T-helper 17 cell (primary cell): Measurements from ENCODE around the gene PICALM. TPM values are rescaled to one million over a fixed set of nuclear protein-coding genes. Genes with fewer than 3 reads are reported as not detected.
A peak's percentile ranks its signal among the peaks of the same experiment; 100 is the strongest.

Experiments
- ATAC-seq: fragments of 150-1000 bp; cut with Tn5 transposase; 2 replicates; pipeline ENCODE4 v1.10.0; 2021; ENCODE audit warnings: mild to moderate bottlenecking, moderate library complexity
- DNase-seq, 3 donors: peaks; one replicate each; pipeline versions ENCODE4 v3.0.0 to v3.0.0-alpha.2; 2020 to 2021
- H3K9me3 ChIP-seq: one replicate; pipeline ENCODE4 v1.7.0; 2013; ENCODE audit warnings: low read length, mild to moderate bottlenecking; ENCODE audit not compliant: control insufficient read depth, poor library complexity, severe bottlenecking
- H3K27ac Mint-ChIP-seq: one replicate; pipeline ENCODE4 v1.8.0; 2022; ENCODE audit warnings: mild to moderate bottlenecking, moderate library complexity, mixed read lengths
- H3K27me3 Mint-ChIP-seq: one replicate; pipeline ENCODE4 v1.8.0; 2022; ENCODE audit warnings: mixed read lengths
- H3K36me3 Mint-ChIP-seq: one replicate; pipeline ENCODE4 v1.8.0; 2022; ENCODE audit warnings: low read depth, mixed read lengths
- H3K4me1 Mint-ChIP-seq: one replicate; pipeline ENCODE4 v1.8.0; 2022; ENCODE audit warnings: mild to moderate bottlenecking, mixed read lengths
- H3K4me3 Mint-ChIP-seq: one replicate; pipeline ENCODE4 v1.8.0; 2022; ENCODE audit warnings: mild to moderate bottlenecking, moderate library complexity, mixed read lengths
- total RNA-seq, 4 donors: library from RNA in 2 of 4; stranded (reverse) in 2 of 4; gene quantifications; one replicate each; pipeline ENCODE4 v1.2.3 and lab custom pipeline; 2022 to 2026

Gene PICALM
- total RNA-seq, 2 donors from 2014 or later: 122 to 124 TPM

DNA sequence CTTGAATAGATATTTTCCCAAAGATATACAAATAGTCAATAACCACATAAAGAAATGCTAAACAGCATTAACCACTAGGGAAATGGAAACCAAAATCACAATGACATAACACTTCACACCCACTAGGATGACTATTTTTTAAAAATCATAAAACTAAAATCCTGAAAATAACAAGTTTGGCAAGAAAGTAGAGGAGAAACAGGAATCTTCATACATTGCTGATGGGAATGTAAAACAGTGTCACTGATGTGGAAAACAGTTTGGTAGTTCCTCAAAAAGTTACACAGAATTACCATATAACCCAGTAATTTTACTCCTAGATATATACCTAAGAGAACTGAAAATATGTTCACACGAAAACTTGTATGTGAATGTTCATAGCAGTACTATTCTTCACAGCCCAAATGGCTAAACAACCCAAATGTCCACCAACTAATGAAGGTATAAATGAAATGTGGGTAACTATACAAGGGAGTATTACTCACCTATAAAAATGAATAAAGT, 12.5 kb downstream of the PICALM start:
- H3K27me3 Mint-ChIP-seq: no peaks in the 10 kb centered on the region
- H3K36me3 Mint-ChIP-seq: no peaks in the 10 kb centered on the region
- ATAC-seq (no peak), DNase-seq (no peak)
- H3K4me3 Mint-ChIP-seq: no peak overlapping the region
- H3K27ac Mint-ChIP-seq: peak overlapping the region; percentile 69
- H3K4me1 Mint-ChIP-seq: peaks cover 57% of the 10 kb centered on the region
- no peaks in the 10 kb centered on the region for H3K9me3 ChIP-seq

DNA sequence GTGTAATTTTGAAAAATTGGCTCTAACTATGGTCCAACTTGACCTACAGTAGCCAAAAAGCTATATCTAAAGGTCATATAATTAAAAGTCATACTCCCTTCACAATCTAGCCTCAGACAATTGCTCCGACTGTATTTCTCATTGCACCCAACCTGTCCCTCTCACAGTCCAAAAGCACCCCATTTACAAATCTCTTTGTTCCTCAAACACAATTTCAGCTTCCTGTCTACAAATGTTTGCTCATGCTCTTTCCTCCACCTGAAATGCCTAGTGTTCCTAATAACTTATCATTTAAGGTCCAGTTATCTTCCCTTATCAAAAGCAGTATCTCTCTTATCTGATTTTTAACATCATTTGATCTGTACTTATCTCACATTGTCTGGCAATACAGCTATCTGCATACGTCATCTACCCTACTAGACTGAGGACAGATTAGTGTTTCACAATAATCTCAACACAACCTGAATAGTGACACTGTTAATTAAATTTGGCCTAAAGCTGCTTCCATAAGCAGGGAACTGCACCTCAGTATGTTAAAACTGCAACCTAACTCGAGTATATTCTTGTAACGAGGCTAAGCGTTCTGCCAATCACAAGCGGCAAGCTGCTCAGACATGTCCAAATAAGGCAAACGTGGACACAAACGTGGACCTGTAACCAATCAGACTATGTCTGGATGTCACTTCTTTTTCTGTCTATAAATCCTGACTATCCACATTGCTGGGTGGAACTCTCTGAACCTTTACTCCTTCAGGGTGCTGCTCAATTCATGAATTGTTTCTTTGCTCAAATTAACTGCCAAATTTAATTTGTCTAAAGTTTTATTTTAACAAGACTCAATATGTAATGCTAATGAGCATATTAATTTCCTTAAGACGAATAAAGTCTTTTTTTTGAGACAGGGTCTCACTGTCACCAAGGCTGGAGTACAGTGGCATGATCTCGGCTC, 15.9 kb downstream of the PICALM start:
- Mint-ChIP-seq H3K4me3 (peak overlapping the region; percentile 77), H3K27ac (peak overlapping the region; percentile 54), H3K4me1 (peaks cover 53% of the 10 kb centered on the region), H3K36me3 (no peaks in the 10 kb centered on the region), H3K27me3 (no peaks in the 10 kb centered on the region)
- ATAC-seq: peak; percentile 44
- H3K9me3 ChIP-seq: no peaks in the 10 kb centered on the region
- DNase-seq: no peak

DNA sequence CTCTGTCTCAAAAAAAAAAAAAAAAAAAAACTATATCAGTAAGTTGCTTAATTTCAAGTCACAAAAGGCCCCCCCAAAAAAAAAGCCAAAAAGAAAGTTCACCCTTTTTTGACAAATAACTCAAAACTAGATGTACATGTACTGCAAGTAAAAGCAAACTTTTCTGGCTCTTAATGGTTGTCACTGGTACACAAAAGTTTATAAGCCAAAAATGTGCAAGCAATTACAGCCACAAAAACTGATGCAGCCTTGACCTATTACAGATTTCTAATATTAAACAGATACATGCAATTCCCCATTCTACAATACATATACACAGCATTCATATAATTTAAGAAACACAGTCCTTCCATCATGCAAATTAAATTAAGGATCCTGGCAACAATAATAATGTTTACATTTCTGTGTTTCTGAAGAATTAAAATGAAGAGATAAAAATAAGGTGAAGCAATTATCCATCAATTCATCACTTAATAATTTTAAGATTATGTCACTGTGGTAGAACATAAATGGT, 18.6 kb downstream of the PICALM start:
- no peaks in the 10 kb centered on the region for H3K36me3 Mint-ChIP-seq
- no peak for ATAC-seq
- H3K9me3 ChIP-seq: no peaks in the 10 kb centered on the region
- peak overlapping the region; percentile 56 for H3K27ac Mint-ChIP-seq
- peaks cover 68% of the 10 kb centered on the region for H3K4me1 Mint-ChIP-seq
- DNase-seq: no peak
- H3K4me3 Mint-ChIP-seq: peak overlapping the region; percentile 55
- H3K27me3 Mint-ChIP-seq: no peaks in the 10 kb centered on the region

DNA sequence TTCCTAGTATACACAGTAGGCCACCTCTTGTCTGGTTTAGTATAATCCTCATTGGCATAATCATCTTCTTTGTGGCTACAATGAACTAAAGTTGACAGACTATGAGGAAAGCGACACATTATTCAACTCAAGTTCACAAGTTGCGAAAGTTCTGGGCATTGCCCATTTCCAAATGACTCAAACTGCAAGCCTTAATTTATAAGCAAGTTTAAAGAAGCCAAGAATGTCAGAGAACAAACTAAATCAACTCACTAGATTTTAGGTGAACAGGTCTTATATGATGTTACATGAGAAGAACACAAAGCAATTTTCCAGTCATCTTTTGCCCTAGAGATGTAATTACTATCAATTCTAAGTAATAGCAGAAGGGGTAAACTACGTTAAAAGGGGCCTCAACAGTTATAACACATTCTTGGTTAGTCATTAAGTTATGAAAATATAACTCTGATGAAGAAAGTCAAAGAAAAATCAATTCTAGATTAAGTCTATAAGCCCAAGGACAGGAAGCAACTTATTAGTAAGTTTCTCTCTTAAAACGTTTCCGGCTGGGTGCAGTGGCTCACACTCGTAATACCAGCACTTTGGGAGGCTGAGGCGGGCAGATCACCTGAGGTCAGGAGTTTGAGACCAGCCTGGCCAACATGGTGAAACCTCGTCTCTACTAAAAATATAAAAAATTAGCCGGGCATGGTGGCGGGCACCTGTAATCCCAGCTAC, 21.5 kb downstream of the PICALM start:
- H3K27ac Mint-ChIP-seq: peak overlapping the region; percentile 88
- no peak for DNase-seq
- no peaks in the 10 kb centered on the region for H3K27me3 Mint-ChIP-seq
- H3K36me3 Mint-ChIP-seq: no peaks in the 10 kb centered on the region
- peak; percentile 47 for ATAC-seq
- no peaks in the 10 kb centered on the region for H3K9me3 ChIP-seq
- peaks cover 71% of the 10 kb centered on the region for H3K4me1 Mint-ChIP-seq
- peak overlapping the region; percentile 82 for H3K4me3 Mint-ChIP-seq

DNA sequence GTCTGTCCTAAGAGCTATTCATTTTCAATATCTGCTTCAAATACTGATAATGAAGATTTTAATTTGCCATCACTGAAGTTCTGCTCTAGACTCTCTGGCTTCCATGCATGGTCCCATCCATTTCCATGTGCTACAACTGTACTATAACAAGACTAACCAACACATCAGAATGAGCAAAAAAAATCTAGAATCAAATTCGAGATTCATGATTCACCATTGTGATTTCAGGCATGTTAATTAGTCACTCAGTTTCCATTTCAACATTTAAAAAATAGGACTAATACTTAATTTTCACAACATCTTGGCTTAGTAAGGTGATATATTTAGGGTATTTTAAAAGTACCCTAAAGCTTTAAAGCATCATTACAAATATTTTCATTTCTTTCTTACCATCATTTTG, 22.8 kb downstream of the PICALM start:
- no peaks in the 10 kb centered on the region for H3K9me3 ChIP-seq
- Mint-ChIP-seq H3K36me3 (no peaks in the 10 kb centered on the region), H3K27ac (peak overlapping the region; percentile 88), H3K4me3 (peak overlapping the region; percentile 43), H3K27me3 (no peaks in the 10 kb centered on the region), H3K4me1 (peaks cover 68% of the 10 kb centered on the region)
- DNase-seq: no peak
- ATAC-seq: no peak

DNA sequence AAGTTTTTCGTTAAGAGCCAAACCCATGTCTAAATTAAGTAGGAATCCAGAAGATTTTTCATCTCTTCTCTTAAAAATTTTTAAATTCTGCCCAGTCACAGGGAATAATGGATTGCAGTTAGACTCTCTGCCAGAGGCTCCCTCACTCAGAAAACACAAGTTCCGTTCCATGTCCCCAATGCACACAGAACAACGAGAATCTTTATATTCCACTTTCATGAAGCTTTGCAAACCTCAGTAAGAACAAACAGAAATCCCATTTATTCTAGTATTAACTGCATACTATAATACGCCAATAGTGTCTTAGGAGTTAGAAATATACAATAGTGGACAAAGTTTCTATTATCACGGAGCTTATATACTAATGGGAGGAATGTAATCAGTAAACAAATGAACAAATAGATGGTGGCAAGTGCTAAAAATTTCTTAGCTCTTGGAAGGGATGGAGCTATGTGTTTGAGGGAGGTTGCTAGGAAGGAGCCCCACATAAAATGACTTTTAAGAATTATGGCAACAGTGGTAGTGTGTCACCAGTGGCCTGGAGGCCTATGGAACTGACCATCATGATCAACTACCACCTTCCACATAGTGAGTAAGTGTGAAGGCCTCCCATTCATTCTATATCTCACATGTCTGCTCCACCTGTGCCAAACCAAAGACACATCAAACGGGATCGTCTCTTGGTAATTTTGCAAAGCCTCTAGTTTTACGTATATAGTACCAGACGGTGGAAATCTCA, 24.9 kb downstream of the PICALM start:
- DNase-seq: no peak
- Mint-ChIP-seq H3K4me3 (peak overlapping the region; percentile 19), H3K4me1 (peaks cover 56% of the 10 kb centered on the region), H3K36me3 (no peaks in the 10 kb centered on the region), H3K27ac (peak overlapping the region; percentile 91), H3K27me3 (no peaks in the 10 kb centered on the region)
- no peak for ATAC-seq
- no peaks in the 10 kb centered on the region for H3K9me3 ChIP-seq

DNA sequence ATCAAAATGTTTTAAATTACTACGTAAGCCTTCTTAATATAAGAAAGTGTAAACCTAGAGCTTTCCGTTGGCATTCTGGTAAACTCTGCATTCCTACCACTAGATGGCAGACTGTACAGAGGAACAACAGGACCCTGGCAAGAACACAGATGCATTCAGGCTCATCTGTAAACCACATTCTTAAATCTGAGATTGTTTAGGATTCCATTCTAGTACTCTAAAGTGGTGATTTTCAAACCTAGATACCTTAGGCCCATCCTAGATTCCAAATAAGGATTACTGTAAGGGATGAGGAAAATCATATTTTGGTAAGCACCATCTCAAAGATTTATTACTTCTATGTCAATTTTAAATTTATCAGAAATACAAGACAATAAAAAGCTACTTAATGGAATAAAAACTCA, 26.9 kb downstream of the PICALM start:
- H3K27me3 Mint-ChIP-seq: no peaks in the 10 kb centered on the region
- ATAC-seq: peak; percentile 94
- H3K36me3 Mint-ChIP-seq: no peaks in the 10 kb centered on the region
- peaks cover 47% of the 10 kb centered on the region for H3K4me1 Mint-ChIP-seq
- H3K9me3 ChIP-seq: no peaks in the 10 kb centered on the region
- H3K4me3 Mint-ChIP-seq: no peak overlapping the region
- peak in 1 of 3 donors; percentile 23 for DNase-seq
- H3K27ac Mint-ChIP-seq: peak overlapping the region; percentile 91

DNA sequence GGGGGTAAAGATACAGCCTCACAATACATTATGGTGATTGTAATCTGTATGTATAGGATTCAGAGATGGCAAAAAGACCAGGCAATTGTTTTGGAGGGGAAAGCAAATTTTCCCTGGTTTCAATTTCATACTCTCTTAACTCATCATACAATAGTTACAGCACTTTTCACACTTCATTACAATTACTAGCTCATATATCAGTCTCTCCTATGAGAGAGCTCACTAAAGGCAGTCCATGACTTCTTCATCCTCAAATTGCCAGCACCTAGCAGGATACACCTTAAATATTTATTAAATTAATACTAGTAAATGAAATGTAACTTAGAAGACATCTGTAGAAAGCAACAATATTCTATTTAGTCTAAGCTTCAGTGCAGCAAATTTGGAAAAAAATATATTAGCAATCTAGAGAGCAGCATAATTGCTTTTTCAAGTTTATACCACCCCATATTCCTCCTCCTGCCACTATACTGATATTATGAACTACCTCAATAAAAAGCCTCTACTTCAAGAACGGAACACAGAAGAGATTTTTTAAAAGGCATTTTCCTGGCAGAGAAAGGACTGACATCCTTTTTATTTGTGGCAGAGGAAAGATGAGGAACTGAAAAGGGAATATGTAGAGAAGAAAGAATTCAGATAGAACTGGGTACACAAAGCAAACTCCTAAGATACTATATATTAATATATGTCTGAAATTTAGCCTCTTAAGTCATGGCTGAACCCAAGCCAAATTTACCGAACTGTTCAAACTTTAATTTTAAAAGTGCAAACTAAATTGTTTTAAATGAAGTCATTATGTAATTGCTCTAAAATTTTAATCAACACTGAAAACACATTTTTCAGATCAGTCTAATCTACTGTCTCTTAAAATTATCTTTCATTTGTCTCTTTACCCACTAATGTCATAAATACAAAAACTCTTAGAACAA, 27.7 kb downstream of the PICALM start:
- H3K27me3 Mint-ChIP-seq: no peaks in the 10 kb centered on the region
- H3K4me3 Mint-ChIP-seq: no peak overlapping the region
- peaks cover 43% of the 10 kb centered on the region for H3K4me1 Mint-ChIP-seq
- no peak for DNase-seq
- peak overlapping the region; percentile 91 for H3K27ac Mint-ChIP-seq
- ATAC-seq: no peak
- H3K36me3 Mint-ChIP-seq: no peaks in the 10 kb centered on the region
- no peaks in the 10 kb centered on the region for H3K9me3 ChIP-seq

DNA sequence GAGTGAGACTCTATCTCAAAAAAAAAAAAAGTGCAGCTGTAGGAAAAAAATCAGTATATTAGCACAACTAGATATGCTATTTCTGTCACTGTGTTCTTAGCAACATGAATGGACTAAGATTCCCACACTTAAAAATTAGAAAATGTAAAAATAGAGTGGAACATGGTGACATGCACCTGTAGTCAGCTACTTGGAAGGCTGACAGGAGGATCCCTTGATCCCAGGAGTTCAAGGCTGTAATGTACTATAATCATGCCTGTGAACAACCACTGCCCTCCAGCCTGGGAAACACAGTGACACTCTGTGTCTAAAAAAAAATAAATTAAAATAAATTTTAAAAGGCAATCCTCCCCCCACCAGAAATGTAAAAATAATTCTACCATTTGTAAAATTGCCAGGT, 29.8 kb downstream of the PICALM start:
- Mint-ChIP-seq H3K4me3 (no peak overlapping the region), H3K27ac (peak overlapping the region; percentile 43), H3K4me1 (peaks cover 35% of the 10 kb centered on the region), H3K27me3 (no peaks in the 10 kb centered on the region), H3K36me3 (no peaks in the 10 kb centered on the region)
- no peaks in the 10 kb centered on the region for H3K9me3 ChIP-seq
- DNase-seq (no peak), ATAC-seq (no peak)

DNA sequence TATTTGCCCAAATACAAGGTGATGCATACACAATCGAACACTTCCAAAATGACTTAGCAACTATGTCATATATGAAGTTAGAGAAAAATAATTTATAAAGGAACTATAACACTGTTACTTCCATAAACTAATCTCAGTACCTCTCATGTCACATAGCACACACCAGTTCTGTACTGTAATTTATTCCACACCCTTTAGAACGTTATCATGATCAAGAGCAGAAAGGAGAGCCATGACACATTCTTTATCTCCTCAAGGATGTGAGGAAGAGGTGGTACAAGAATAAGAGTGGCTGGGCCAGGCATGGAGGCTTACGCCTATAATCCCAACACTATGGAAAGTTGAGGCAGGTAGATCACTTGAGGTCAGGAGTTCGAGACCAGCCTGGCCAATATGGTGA, 31.1 kb downstream of the PICALM start:
- Mint-ChIP-seq H3K27me3 (no peaks in the 10 kb centered on the region), H3K27ac (peak overlapping the region; percentile 65), H3K4me3 (no peak overlapping the region), H3K36me3 (no peaks in the 10 kb centered on the region), H3K4me1 (peaks cover 33% of the 10 kb centered on the region)
- no peak for DNase-seq
- no peak for ATAC-seq
- no peaks in the 10 kb centered on the region for H3K9me3 ChIP-seq

DNA sequence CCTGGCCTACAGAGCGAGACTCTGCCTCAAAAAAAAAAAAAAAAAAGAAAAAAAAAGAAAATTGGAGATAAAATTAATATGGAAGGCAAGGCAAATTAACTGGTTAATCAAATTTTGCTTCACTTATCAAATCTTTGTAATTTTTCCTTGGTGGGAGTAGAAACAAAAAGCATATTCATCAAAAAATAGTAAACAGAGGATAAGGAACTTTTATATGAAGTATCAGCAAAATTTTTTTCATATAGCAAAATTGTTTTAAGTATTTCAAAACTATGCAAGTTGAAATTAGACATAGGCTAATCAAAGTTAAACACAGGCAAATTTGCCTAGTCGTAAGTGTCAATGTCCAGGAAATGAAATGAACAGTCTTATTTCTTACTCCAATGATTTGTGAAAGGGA, 33.0 kb downstream of the PICALM start:
- ATAC-seq (no peak), DNase-seq (no peak)
- H3K4me3 Mint-ChIP-seq: no peak overlapping the region
- peaks cover 2% of the 10 kb centered on the region for H3K36me3 Mint-ChIP-seq
- peaks cover 28% of the 10 kb centered on the region for H3K4me1 Mint-ChIP-seq
- no peaks in the 10 kb centered on the region for H3K27me3 Mint-ChIP-seq
- H3K27ac Mint-ChIP-seq: peak overlapping the region; percentile 62
- H3K9me3 ChIP-seq: no peaks in the 10 kb centered on the region

DNA sequence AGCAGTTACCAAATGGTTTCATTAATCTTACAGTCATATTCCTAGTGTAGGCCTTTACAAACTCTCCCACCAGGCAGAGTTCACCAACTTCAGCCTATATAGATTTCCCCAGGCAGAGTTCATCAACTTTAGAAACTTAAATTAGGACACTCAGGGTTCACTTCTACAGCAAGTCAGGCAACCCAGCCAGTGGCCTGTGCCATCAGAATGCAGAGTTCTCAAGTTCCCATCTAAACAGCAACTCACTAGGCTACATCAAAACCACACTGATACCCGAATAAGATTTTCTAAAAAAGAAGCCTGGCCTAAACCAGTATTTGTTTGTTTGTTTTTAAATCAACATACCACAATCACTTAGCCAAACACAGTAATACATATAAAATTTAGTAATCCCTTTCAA, 33.7 kb downstream of the PICALM start:
- H3K9me3 ChIP-seq: no peaks in the 10 kb centered on the region
- H3K27ac Mint-ChIP-seq: peak overlapping the region; percentile 62
- no peaks in the 10 kb centered on the region for H3K27me3 Mint-ChIP-seq
- no peak overlapping the region for H3K4me3 Mint-ChIP-seq
- ATAC-seq (no peak), DNase-seq (no peak)
- H3K4me1 Mint-ChIP-seq: peaks cover 24% of the 10 kb centered on the region
- H3K36me3 Mint-ChIP-seq: peaks cover 2% of the 10 kb centered on the region
